ENCODE measurements around the gene ACVR1C. TPM values are rescaled to one million over a fixed set of nuclear protein-coding genes. Genes with fewer than 3 reads are reported as not detected.
"Not testable (repeated sequence)": the region's sequence is repeated elsewhere in the genome, so short reads cannot be mapped to it uniquely, and the experiment has no call there.

The ACVR1C gene
- total and polyA plus RNA-seq, 2 donors (not counting 1 experiment from before 2014, with no cell fraction given): 0.24 to 0.52 TPM

DNA sequence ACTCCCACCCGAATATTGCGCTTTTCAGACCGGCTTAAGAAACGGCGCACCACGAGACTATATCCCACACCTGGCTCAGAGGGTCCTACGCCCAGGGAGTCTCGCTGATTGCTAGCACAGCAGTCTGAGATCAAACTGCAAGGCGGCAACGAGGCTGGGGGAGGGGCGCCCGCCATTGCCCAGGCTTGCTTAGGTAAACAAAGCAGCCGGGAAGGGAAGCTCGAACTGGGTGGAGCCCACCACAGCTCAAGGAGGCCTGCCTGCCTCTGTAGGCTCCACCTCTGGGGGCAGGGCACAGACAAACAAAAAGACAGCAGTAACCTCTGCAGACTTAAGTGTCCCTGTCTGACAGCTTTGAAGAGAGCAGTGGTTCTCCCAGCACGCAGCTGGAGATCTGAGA lies 62.0 kb downstream of the ACVR1C start:
- H3K79me2 ChIP-seq (ENCODE audit: control insufficient read depth, insufficient read depth, low read length); H4K20me1 ChIP-seq (ENCODE audit: control insufficient read depth, insufficient read depth, low read length, poor library complexity, severe bottlenecking); H3K4me1 Mint-ChIP-seq; H3K4me3 ChIP-seq (ENCODE audit: control extremely low read depth in 1 of 5, extremely low read depth in 1 of 5, insufficient read depth in 1 of 5, low read depth in 2 of 5, low read length in 4 of 5); CTCF ChIA-PET; H2AFZ ChIP-seq (ENCODE audit: insufficient read depth, low read depth, low read length, poor library complexity, severe bottlenecking); H3K4me2 ChIP-seq (replicated peaks; ENCODE audit: low read depth, low read length, poor library complexity, severe bottlenecking); H3K9me3 Mint-ChIP-seq (ENCODE audit: insufficient read depth); ATAC-seq (ENCODE audit: low read depth); intact Hi-C loops (cut with micrococcal nuclease); H3K9me3 ChIP-seq (ENCODE audit: control extremely low read depth in 1 of 3, control insufficient read depth in 2 of 3, insufficient read depth in 1 of 3, low read length in 2 of 3); H3K9ac ChIP-seq (ENCODE audit: low read length); POLR2A ChIA-PET; H3K27me3 ChIP-seq (replicated peaks in 1 of 4; ENCODE audit: control extremely low read depth in 1 of 4, control insufficient read depth in 3 of 4, insufficient read depth in 4 of 4, low read length in 3 of 4); H3K4me3 Mint-ChIP-seq; DNase-seq; H3K27ac ChIP-seq (ENCODE audit: low read length in 2 of 2); H3K36me3 ChIP-seq (replicated peaks in 1 of 2; ENCODE audit: control extremely low read depth in 1 of 2, control insufficient read depth in 1 of 2, extremely low read depth in 1 of 2, insufficient read depth in 2 of 2, low read length in 1 of 2); H3K27ac Mint-ChIP-seq; H3K4me1 ChIP-seq (ENCODE audit: control insufficient read depth in 2 of 2, insufficient read depth in 2 of 2, low read length in 2 of 2): not testable (repeated sequence)
- WGBS (ENCODE audit: insufficient coverage): 80% methylated on average over 1 of the region's 15 CpGs
- H3K27me3 Mint-ChIP-seq: peaks cover 11% of the 10 kb centered on the region

DNA sequence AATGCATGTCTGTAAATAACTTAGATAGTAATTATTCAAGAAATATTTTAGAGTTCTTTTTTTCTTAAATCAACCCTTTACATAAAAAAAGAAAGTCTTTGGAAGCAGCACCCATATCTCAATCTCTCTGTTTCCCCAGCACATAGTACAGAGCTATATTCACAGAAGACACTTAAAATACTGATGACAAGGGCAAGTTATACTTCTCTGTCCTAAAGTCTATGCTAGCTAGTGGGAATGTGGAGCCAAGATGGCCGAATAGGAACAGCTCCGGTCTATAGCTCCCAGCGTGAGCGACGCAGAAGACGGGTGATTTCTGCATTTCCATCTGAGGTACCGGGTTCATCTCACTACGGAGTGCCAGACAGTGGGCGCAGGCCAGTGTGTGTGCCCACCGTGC lies 62.6 kb downstream of the ACVR1C start:
- H3K36me3 ChIP-seq (replicated peaks in 1 of 2; ENCODE audit: control extremely low read depth in 1 of 2, control insufficient read depth in 1 of 2, extremely low read depth in 1 of 2, insufficient read depth in 2 of 2, low read length in 1 of 2); H3K27ac Mint-ChIP-seq; H3K9me3 ChIP-seq (ENCODE audit: control extremely low read depth in 1 of 3, control insufficient read depth in 2 of 3, insufficient read depth in 1 of 3, low read length in 2 of 3); DNase-seq; ATAC-seq (ENCODE audit: low read depth); H3K9me3 Mint-ChIP-seq (ENCODE audit: insufficient read depth); H3K79me2 ChIP-seq (ENCODE audit: control insufficient read depth, insufficient read depth, low read length); H2AFZ ChIP-seq (ENCODE audit: insufficient read depth, low read depth, low read length, poor library complexity, severe bottlenecking); H3K27me3 ChIP-seq (replicated peaks in 1 of 4; ENCODE audit: control extremely low read depth in 1 of 4, control insufficient read depth in 3 of 4, insufficient read depth in 4 of 4, low read length in 3 of 4); intact Hi-C loops (cut with micrococcal nuclease); H3K4me1 Mint-ChIP-seq; H3K4me3 ChIP-seq (ENCODE audit: control extremely low read depth in 1 of 5, extremely low read depth in 1 of 5, insufficient read depth in 1 of 5, low read depth in 2 of 5, low read length in 4 of 5); H3K27ac ChIP-seq (ENCODE audit: low read length in 2 of 2); POLR2A ChIA-PET; H3K4me3 Mint-ChIP-seq; H3K9ac ChIP-seq (ENCODE audit: low read length); H3K4me1 ChIP-seq (ENCODE audit: control insufficient read depth in 2 of 2, insufficient read depth in 2 of 2, low read length in 2 of 2); H4K20me1 ChIP-seq (ENCODE audit: control insufficient read depth, insufficient read depth, low read length, poor library complexity, severe bottlenecking); CTCF ChIA-PET; H3K4me2 ChIP-seq (replicated peaks; ENCODE audit: low read depth, low read length, poor library complexity, severe bottlenecking): not testable (repeated sequence)
- H3K27me3 Mint-ChIP-seq: peaks cover 11% of the 10 kb centered on the region
- WGBS (ENCODE audit: insufficient coverage): 96% methylated on average over 8 of the region's 10 CpGs

DNA sequence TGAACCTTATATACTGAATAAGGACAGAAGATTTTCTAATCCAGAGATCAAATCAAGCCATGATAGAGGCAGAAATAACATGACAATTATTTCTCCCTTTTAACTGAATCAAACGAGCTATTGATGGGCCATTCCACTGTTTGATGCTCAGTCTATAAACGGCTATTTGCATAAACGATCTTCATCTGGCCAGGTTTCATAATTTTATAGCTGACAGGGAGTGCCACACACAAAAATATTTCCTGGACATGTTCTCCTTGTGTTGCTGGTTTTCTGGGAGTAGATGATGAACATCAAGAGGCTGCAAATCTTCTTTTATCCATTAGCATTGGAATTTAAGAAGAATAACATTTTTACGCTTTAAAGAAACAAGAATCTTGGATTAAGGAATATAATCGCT lies 63.1 kb downstream of the ACVR1C start:
- Histone ChIP-seq H3K9me3 (ENCODE audit: control extremely low read depth in 1 of 3, control insufficient read depth in 2 of 3, insufficient read depth in 1 of 3, low read length in 2 of 3) (no peaks in the 10 kb centered on the region), H4K20me1 (ENCODE audit: control insufficient read depth, insufficient read depth, low read length, poor library complexity, severe bottlenecking) (no peaks in the 10 kb centered on the region), H3K36me3 (replicated peaks in 1 of 2; ENCODE audit: control extremely low read depth in 1 of 2, control insufficient read depth in 1 of 2, extremely low read depth in 1 of 2, insufficient read depth in 2 of 2, low read length in 1 of 2) (no peaks in the 10 kb centered on the region), H3K4me3 (ENCODE audit: control extremely low read depth in 1 of 5, extremely low read depth in 1 of 5, insufficient read depth in 1 of 5, low read depth in 2 of 5, low read length in 4 of 5) (no peak overlapping the region), H3K79me2 (ENCODE audit: control insufficient read depth, insufficient read depth, low read length) (no peaks in the 10 kb centered on the region), H3K27me3 (replicated peaks in 1 of 4; ENCODE audit: control extremely low read depth in 1 of 4, control insufficient read depth in 3 of 4, insufficient read depth in 4 of 4, low read length in 3 of 4) (no peaks in the 10 kb centered on the region), H3K4me2 (replicated peaks; ENCODE audit: low read depth, low read length, poor library complexity, severe bottlenecking) (no peak overlapping the region), H2AFZ (ENCODE audit: insufficient read depth, low read depth, low read length, poor library complexity, severe bottlenecking) (no peak overlapping the region), H3K4me1 (ENCODE audit: control insufficient read depth in 2 of 2, insufficient read depth in 2 of 2, low read length in 2 of 2) (no peaks in the 10 kb centered on the region), H3K9ac (ENCODE audit: low read length) (no peak overlapping the region), H3K27ac (ENCODE audit: low read length in 2 of 2) (no peak overlapping the region)
- peaks cover 10% of the 10 kb centered on the region for H3K4me1 Mint-ChIP-seq
- intact Hi-C loops (cut with micrococcal nuclease): no loop called here
- 94% methylated on average over 3 of the region's 5 CpGs for WGBS (ENCODE audit: insufficient coverage)
- CTCF ChIA-PET: no interaction called here
- ATAC-seq (ENCODE audit: low read depth): no peak
- no peak for DNase-seq
- TF ChIP-seq, protein P1, sequence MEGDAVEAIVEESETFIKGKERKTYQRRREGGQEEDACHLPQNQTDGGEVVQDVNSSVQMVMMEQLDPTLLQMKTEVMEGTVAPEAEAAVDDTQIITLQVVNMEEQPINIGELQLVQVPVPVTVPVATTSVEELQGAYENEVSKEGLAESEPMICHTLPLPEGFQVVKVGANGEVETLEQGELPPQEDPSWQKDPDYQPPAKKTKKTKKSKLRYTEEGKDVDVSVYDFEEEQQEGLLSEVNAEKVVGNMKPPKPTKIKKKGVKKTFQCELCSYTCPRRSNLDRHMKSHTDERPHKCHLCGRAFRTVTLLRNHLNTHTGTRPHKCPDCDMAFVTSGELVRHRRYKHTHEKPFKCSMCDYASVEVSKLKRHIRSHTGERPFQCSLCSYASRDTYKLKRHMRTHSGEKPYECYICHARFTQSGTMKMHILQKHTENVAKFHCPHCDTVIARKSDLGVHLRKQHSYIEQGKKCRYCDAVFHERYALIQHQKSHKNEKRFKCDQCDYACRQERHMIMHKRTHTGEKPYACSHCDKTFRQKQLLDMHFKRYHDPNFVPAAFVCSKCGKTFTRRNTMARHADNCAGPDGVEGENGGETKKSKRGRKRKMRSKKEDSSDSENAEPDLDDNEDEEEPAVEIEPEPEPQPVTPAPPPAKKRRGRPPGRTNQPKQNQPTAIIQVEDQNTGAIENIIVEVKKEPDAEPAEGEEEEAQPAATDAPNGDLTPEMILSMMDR (IDR thresholded peaks at IDR 0.05): no peak
- TF ChIP-seq EZH2 (IDR thresholded peaks at IDR 0.05; ENCODE audit: borderline replicate concordance, insufficient read depth, low read depth, low read length, poor library complexity, severe bottlenecking): no peak
- H3K27ac Mint-ChIP-seq: no peak overlapping the region
- H3K9me3 Mint-ChIP-seq (ENCODE audit: insufficient read depth): peaks cover 5% of the 10 kb centered on the region
- H3K4me3 Mint-ChIP-seq: no peak overlapping the region
- H3K27me3 Mint-ChIP-seq: peaks cover 11% of the 10 kb centered on the region
- POLR2A ChIA-PET: no interaction called here
